ENCODE results near the gene LPCAT3.

DNA sequence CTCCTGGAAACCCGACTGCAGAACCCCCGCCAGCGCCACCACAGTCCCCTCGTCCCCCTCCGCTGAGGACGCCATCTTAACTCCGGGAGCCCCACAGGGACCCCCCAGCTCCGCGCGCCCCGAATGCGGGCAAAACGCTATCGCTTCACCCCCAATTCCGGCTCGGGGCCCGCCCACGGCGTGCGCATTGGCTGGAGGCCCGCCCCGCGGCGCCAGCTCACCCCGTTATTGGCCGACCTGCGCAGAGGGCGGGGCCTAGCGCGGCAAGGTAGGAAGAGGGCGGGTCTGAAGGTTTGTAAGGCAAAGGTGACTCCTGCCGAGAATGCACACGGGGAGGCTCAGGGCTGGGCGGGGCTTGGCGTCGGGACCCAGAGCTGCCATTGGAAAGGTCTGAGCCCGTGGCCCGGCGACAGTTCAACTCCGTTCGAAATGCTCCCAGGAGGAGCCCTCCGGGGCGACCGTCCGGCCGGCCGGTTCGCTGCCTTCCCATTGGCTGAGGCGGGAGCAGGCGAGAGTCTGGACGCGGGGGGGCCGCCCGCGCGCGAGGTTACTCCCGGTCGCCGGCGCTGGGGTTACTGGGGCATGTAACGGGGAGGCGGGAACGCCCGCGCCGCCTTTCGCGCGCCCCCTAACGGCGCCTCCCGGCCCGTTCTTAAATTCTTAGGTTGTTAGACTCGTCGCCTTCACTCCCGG, at the start of gene LPCAT3:
- TF ChIP-seq MYC (IDR thresholded peaks at IDR 0.05; ENCODE audit: borderline replicate concordance, low read length) (no peak; the same call in 1 of the 2 replicates), NPAS2 (CRISPR knock-in tag; IDR thresholded peaks at IDR 0.05; ENCODE audit: borderline replicate concordance) (no peak), RFX5 (IDR thresholded peaks at IDR 0.05) (peak; percentile 61; the same call in 1 of the 2 replicates), CTCF (IDR thresholded peaks at IDR 0.05) (peak; percentile 89), USF2 (IDR thresholded peaks at IDR 0.05) (no peak; the same call in 1 of the 2 replicates), KDM1A (IDR thresholded peaks at IDR 0.05; ENCODE audit: low read depth) (no peak), EP300 (IDR thresholded peaks at IDR 0.05) (no peak), HOXA7 (CRISPR knock-in tag; IDR thresholded peaks at IDR 0.05) (peak; percentile 60; the same call in 1 of the 2 replicates), FOSL2 (IDR thresholded peaks at IDR 0.05) (no peak), FOSL2 (CRISPR knock-in tag; IDR thresholded peaks at IDR 0.05) (0 out of 2 replicates have a peak, but pooled peaks have one; percentile 11), POLR2A (IDR thresholded peaks at IDR 0.05; ENCODE audit: low read length) (peak; percentile 72)
- TF ChIP-seq, protein P1, sequence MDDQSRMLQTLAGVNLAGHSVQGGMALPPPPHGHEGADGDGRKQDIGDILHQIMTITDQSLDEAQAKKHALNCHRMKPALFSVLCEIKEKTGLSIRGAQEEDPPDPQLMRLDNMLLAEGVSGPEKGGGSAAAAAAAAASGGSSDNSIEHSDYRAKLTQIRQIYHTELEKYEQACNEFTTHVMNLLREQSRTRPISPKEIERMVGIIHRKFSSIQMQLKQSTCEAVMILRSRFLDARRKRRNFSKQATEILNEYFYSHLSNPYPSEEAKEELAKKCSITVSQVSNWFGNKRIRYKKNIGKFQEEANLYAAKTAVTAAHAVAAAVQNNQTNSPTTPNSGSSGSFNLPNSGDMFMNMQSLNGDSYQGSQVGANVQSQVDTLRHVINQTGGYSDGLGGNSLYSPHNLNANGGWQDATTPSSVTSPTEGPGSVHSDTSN (IDR thresholded peaks at IDR 0.05): no peak
- TF ChIP-seq, protein P2, sequence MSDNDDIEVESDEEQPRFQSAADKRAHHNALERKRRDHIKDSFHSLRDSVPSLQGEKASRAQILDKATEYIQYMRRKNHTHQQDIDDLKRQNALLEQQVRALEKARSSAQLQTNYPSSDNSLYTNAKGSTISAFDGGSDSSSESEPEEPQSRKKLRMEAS (IDR thresholded peaks at IDR 0.05): peak; percentile 70
- TF ChIP-seq, protein P3, sequence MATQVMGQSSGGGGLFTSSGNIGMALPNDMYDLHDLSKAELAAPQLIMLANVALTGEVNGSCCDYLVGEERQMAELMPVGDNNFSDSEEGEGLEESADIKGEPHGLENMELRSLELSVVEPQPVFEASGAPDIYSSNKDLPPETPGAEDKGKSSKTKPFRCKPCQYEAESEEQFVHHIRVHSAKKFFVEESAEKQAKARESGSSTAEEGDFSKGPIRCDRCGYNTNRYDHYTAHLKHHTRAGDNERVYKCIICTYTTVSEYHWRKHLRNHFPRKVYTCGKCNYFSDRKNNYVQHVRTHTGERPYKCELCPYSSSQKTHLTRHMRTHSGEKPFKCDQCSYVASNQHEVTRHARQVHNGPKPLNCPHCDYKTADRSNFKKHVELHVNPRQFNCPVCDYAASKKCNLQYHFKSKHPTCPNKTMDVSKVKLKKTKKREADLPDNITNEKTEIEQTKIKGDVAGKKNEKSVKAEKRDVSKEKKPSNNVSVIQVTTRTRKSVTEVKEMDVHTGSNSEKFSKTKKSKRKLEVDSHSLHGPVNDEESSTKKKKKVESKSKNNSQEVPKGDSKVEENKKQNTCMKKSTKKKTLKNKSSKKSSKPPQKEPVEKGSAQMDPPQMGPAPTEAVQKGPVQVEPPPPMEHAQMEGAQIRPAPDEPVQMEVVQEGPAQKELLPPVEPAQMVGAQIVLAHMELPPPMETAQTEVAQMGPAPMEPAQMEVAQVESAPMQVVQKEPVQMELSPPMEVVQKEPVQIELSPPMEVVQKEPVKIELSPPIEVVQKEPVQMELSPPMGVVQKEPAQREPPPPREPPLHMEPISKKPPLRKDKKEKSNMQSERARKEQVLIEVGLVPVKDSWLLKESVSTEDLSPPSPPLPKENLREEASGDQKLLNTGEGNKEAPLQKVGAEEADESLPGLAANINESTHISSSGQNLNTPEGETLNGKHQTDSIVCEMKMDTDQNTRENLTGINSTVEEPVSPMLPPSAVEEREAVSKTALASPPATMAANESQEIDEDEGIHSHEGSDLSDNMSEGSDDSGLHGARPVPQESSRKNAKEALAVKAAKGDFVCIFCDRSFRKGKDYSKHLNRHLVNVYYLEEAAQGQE (IDR thresholded peaks at IDR 0.05): no peak
